LNCaP clone FGC (cell line): ENCODE data around the gene CACNA2D3.
A peak's percentile ranks its signal among the peaks of the same experiment; 100 is the strongest.

Experiments
- DNase-seq: peaks from one replicate; pipeline ENCODE4 v3.0.0-alpha.2; 2011; ENCODE audit warnings: low read depth
- H3K4me3 ChIP-seq: 2 replicates; pipeline ENCODE4 v1.5.1; 2011; ENCODE audit warnings: mild to moderate bottlenecking, low read depth, low read length, control low read depth
- TF ChIP-seq, protein P1 (sequence below): IDR thresholded peaks from 2 replicates; pipeline ENCODE4 v1.5.1; 2012; ENCODE audit warnings: mild to moderate bottlenecking; ENCODE audit not compliant: control insufficient read depth, insufficient read depth; ENCODE audit errors: extremely low read depth

Gene CACNA2D3

DNA sequence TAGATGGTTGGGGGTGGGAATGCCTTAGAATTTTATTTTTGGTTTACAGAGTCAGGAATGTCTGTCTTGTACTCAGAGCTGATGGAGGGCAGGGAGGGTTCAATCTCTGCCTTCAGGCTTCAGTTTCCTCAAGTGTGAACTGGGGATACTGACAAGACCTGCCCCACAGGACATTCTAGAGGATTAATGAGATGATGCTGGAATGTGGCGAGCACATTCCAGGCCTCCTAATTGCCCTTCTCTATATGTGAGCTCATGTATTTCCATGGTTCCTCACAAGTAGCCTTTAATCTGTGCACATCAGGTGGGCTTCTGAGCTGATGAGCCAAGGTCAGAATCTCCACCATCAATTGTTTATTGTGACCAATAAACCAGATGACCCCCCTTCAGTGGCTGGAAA, 90.4 kb downstream of the CACNA2D3 start:
- H3K4me3 ChIP-seq = no peak overlapping the region
- TF ChIP-seq, protein P1, sequence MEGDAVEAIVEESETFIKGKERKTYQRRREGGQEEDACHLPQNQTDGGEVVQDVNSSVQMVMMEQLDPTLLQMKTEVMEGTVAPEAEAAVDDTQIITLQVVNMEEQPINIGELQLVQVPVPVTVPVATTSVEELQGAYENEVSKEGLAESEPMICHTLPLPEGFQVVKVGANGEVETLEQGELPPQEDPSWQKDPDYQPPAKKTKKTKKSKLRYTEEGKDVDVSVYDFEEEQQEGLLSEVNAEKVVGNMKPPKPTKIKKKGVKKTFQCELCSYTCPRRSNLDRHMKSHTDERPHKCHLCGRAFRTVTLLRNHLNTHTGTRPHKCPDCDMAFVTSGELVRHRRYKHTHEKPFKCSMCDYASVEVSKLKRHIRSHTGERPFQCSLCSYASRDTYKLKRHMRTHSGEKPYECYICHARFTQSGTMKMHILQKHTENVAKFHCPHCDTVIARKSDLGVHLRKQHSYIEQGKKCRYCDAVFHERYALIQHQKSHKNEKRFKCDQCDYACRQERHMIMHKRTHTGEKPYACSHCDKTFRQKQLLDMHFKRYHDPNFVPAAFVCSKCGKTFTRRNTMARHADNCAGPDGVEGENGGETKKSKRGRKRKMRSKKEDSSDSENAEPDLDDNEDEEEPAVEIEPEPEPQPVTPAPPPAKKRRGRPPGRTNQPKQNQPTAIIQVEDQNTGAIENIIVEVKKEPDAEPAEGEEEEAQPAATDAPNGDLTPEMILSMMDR = no peak
- DNase-seq = no peak

DNA sequence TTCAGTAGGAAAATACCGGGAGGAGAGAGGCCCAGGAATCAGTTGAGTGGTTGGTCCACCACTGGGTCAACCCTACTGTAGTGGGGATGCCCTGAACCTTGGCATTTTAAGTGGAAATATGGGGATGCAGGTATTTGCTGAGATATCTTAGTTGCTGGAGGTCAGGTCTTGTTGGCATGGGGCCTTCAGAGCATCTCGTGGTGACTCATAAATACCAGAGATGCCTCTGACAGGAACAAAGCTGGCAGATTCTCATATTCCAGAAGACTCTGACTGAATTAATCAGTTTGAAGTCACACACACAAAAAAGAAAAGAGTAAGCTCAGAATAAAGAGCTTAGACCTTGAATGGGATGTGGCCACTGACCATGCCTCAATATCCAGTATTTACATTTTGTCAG, 91.6 kb downstream of the CACNA2D3 start:
- no peak overlapping the region for H3K4me3 ChIP-seq
- TF ChIP-seq, protein P1 = no peak
- no peak for DNase-seq

DNA sequence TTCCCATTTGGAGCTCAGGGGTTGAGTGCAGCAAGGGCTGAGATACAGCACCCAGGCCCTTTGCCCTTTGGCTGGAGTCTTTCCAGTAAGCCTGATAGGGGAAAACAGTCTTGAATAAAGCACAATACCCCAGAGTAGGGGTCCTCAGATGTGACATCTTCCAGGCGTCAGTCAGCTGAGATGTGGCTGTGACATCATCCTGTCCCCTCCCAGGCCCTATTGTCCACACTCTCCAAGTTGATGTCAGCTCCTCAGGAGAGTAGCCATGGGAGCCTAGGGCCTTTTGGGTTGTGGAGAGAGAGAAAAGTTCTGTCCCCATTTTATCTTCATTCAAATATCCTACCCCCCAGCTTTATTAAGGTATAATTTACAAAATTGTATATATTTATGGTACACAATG, 92.5 kb downstream of the CACNA2D3 start:
- no peak overlapping the region for H3K4me3 ChIP-seq
- DNase-seq = no peak
- TF ChIP-seq, protein P1 = no peak

DNA sequence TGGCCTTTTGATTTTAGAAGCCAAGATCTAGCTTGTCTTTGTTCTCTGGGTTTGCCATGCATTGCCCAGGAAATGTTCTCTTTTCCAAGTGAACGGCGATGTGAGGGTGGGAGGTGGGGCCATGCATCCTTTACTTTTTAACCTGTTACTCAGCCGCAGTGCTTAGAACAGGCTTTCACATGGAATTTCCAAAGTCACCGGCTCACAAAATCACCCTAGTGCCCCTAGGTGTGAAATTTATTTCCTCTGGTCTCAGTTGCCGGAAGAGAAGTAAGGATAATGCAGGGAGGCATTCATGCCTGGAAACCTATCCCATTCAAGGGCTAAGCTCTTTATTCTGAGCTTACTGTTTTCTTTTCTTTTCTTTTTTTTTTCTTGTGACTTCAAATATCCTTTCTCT, 93.2 kb downstream of the CACNA2D3 start:
- TF ChIP-seq, protein P1 = no peak
- no peak for DNase-seq
- H3K4me3 ChIP-seq = no peak overlapping the region

DNA sequence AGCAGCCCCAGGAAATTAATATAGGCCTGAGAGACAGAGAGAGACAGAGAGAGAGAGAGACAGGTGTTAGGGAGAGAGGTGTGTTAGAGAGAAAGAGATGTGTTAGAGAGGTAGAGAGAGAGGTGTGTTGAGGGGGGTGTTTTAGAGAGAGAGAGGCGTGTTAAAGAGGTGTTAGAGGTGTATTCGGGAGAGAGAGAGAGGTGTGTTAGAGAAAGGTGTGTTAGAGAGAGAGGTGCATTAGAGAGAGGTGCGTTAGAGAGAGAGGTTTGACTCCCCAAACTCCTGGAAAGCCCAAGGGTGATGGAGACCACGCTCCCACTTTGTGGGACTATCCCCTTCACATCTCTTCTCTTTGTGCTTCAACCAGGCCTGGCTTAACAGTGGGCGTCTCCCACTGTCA, 95.5 kb downstream of the CACNA2D3 start:
- DNase-seq = no peak
- TF ChIP-seq, protein P1 = no peak
- H3K4me3 ChIP-seq = no peak overlapping the region

DNA sequence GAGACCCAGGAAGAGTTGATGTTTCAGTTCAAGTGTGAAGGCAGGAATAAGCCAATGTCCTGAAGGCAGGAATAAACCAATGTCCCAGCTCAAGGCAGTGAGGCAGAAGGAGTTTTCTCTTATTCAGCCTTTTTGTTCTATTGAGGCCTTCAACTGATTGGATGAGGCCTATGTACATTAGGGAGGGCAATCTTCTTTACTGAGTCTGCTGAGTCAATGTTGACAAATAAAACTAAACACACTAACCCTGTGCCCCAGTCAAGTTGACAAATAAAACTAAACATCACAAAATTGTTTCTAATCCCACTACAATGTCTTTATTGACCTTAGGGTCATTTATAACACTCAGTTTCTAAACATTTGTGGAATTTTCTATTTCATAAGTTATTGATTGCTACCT, 100.0 kb downstream of the CACNA2D3 start:
- DNase-seq = peak; percentile 61
- no peak overlapping the region for H3K4me3 ChIP-seq
- TF ChIP-seq, protein P1 = no peak

DNA sequence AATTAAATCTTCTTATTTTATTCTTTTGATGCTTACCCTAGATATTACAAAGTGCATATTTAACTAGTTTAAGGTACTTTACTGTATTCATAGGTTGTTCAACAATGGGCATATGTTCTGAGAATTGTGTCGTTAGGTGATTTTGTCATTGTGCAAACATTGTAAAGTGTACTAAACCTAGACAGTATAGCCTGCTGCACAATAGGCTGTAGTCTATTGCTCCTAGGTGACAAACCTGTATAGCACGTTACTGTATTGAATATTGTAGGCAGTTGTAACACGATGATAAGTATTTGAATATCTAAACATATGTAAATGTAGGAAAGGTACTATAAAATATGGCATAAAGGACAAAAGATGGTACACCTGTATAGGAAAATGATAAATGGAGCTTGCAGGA, 100.7 kb downstream of the CACNA2D3 start:
- TF ChIP-seq, protein P1 = no peak
- no peak overlapping the region for H3K4me3 ChIP-seq
- peak; percentile 54 for DNase-seq
